ENCODE results near the gene RELN.

Gene RELN

GRCh38 chr7:103718482-103719061, 270.9 kb downstream of the RELN start:
- no peak for DNase-seq (ENCODE audit: low read depth in 2 of 2)

GRCh38 chr7:103717574-103717973, 271.9 kb downstream of the RELN start:
- no peak for DNase-seq (ENCODE audit: low read depth in 2 of 2)

- no peak for DNase-seq (ENCODE audit: low read depth in 2 of 2)
Observed at GRCh38 chr7:103715376-103716120, 273.9 kb downstream of the RELN start.

GRCh38 chr7:103714376-103714927, 275.0 kb downstream of the RELN start:
- no peak for DNase-seq (ENCODE audit: low read depth in 2 of 2)

- DNase-seq (ENCODE audit: low read depth in 2 of 2), result no peak
Observed at GRCh38 chr7:103712991-103713778, 276.3 kb downstream of the RELN start.

- no peak for DNase-seq (ENCODE audit: low read depth in 2 of 2)
Observed at GRCh38 chr7:103711413-103711812, 278.0 kb downstream of the RELN start.

GRCh38 chr7:103710247-103710646, 279.2 kb downstream of the RELN start:
- DNase-seq (ENCODE audit: low read depth in 2 of 2), result no peak

- no peak for DNase-seq (ENCODE audit: low read depth in 2 of 2)
Observed at GRCh38 chr7:103706805-103707204, 282.7 kb downstream of the RELN start.

GRCh38 chr7:103705542-103705941, 283.9 kb downstream of the RELN start:
- no peak for DNase-seq (ENCODE audit: low read depth in 2 of 2)

GRCh38 chr7:103704701-103705100, 284.8 kb downstream of the RELN start:
- no peak for DNase-seq (ENCODE audit: low read depth in 2 of 2)

- DNase-seq (ENCODE audit: low read depth in 2 of 2), result no peak
Observed at GRCh38 chr7:103702982-103703381, 286.5 kb downstream of the RELN start.

- no peak for DNase-seq (ENCODE audit: low read depth in 2 of 2)
Observed at GRCh38 chr7:103702454-103702853, 287.0 kb downstream of the RELN start.

GRCh38 chr7:103699032-103699431, 290.4 kb downstream of the RELN start:
- no peak for DNase-seq (ENCODE audit: low read depth in 2 of 2)

- no peak for DNase-seq (ENCODE audit: low read depth in 2 of 2)
Observed at GRCh38 chr7:103698064-103698463, 291.4 kb downstream of the RELN start.

GRCh38 chr7:103695521-103695920, 293.9 kb downstream of the RELN start:
- DNase-seq (ENCODE audit: low read depth in 2 of 2), result no peak

- DNase-seq (ENCODE audit: low read depth in 2 of 2), result no peak
Observed at GRCh38 chr7:103694304-103694703, 295.2 kb downstream of the RELN start.

- no peak for DNase-seq (ENCODE audit: low read depth in 2 of 2)
Observed at GRCh38 chr7:103691291-103691690, 298.2 kb downstream of the RELN start.

GRCh38 chr7:103690242-103690974, 299.1 kb downstream of the RELN start:
- no peak for DNase-seq (ENCODE audit: low read depth in 2 of 2)

- no peak for DNase-seq (ENCODE audit: low read depth in 2 of 2)
Observed at GRCh38 chr7:103689255-103689654, 300.2 kb downstream of the RELN start.

- no peak for DNase-seq (ENCODE audit: low read depth in 2 of 2)
Observed at GRCh38 chr7:103687951-103688350, 301.5 kb downstream of the RELN start.

GRCh38 chr7:103687272-103687671, 302.2 kb downstream of the RELN start:
- no peak for DNase-seq (ENCODE audit: low read depth in 2 of 2)

- DNase-seq (ENCODE audit: low read depth in 2 of 2), result no peak
Observed at GRCh38 chr7:103686763-103687162, 302.7 kb downstream of the RELN start.
